ENCODE measurements around the gene F2.

Gene F2

DNA sequence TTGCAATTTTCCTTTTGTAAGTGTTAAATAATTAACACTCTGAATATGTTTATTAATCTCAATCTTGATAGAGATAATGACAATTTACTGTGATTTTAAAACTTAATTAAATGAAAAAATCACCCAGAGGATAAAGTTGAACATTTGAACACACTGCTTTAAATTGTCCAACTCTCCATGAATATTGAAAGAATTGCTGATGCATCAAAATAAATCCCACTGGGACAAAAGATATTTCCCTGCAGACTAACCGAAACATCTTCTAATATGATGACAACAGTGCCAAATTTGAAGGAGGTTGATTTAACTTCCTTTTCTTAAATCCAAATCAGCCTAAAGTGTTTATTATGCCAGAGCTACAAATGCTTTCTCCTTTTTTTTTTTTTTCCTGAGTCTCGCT is 47.6 kb downstream of the F2 start:
- Histone ChIP-seq H3K36me3 (ENCODE audit: control insufficient read depth, insufficient read depth, low read length) (no peaks in the 10 kb centered on the region), H3K9ac (no peak overlapping the region), H3K27me3 (ENCODE audit: control insufficient read depth, insufficient read depth, low read length) (no peaks in the 10 kb centered on the region), H3K4me2 (ENCODE audit: low read length) (no peak overlapping the region), H3K79me2 (no peaks in the 10 kb centered on the region), H3K4me3 (ENCODE audit: low read depth, low read length) (no peak overlapping the region), H3K4me1 (no peaks in the 10 kb centered on the region), H2AFZ (no peak overlapping the region), H3K27ac (no peak overlapping the region), H3K9me3 (ENCODE audit: control insufficient read depth, low read length) (no peaks in the 10 kb centered on the region)
- TF ChIP-seq, protein P1, sequence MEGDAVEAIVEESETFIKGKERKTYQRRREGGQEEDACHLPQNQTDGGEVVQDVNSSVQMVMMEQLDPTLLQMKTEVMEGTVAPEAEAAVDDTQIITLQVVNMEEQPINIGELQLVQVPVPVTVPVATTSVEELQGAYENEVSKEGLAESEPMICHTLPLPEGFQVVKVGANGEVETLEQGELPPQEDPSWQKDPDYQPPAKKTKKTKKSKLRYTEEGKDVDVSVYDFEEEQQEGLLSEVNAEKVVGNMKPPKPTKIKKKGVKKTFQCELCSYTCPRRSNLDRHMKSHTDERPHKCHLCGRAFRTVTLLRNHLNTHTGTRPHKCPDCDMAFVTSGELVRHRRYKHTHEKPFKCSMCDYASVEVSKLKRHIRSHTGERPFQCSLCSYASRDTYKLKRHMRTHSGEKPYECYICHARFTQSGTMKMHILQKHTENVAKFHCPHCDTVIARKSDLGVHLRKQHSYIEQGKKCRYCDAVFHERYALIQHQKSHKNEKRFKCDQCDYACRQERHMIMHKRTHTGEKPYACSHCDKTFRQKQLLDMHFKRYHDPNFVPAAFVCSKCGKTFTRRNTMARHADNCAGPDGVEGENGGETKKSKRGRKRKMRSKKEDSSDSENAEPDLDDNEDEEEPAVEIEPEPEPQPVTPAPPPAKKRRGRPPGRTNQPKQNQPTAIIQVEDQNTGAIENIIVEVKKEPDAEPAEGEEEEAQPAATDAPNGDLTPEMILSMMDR (IDR thresholded peaks at IDR 0.05): no peak

DNA sequence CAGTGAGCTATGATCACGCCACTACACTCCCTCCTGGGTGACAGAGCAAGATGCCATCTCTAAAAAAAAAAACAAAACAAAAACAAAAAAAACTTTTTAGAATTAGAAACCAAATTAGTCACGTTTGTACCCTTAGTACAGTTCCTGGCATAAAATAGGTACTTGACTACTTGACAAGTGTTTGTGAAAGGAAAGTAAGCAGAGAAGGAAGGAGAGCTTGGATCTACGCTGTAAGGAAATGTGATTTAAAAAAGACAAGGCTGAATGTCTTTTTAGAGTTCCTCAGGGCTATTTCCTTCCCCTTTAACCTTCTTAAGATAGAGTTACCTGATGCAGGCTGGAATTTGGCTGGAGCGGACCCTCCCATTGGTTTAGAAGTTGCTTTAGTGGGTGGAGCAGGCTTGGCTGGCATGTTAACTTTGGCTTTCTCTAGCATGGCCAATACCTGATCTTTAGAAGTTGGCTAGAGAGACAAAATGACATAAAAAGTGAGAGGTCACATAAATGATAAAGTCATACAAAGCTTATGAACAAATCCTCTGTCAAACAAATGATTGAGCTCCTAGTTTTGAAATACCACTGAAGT is 50.7 kb downstream of the F2 start:
- no peaks in the 10 kb centered on the region for H3K9me3 ChIP-seq (ENCODE audit: control insufficient read depth, low read length)
- no peak overlapping the region for H2AFZ ChIP-seq
- no peaks in the 10 kb centered on the region for H3K27me3 ChIP-seq (ENCODE audit: control insufficient read depth, insufficient read depth, low read length)
- H3K79me2 ChIP-seq: no peaks in the 10 kb centered on the region
- no peak overlapping the region for H3K4me3 ChIP-seq (ENCODE audit: low read depth, low read length)
- TF ChIP-seq, protein P1 (IDR thresholded peaks at IDR 0.05): no peak
- H3K36me3 ChIP-seq (ENCODE audit: control insufficient read depth, insufficient read depth, low read length): no peaks in the 10 kb centered on the region
- H3K27ac ChIP-seq: no peak overlapping the region
- H3K4me1 ChIP-seq: no peaks in the 10 kb centered on the region
- no peak overlapping the region for H3K4me2 ChIP-seq (ENCODE audit: low read length)
- H3K9ac ChIP-seq: no peak overlapping the region

DNA sequence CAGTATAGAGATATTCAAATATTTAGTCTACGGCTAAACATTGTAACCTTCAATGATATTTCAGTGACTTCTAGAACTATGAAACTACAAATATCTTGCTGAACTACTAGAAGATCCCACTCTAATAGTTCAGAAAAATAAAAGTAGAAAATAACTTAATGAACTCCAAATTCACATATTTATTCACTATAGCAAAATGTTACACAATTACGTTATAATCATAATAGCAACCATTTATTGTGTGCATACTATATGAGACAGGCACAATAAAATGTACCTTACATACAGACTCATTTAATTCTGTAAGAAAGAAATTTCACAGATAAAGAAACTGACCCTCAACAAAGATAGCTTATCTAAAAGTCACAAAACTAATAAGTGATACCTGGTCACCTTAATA is 57.9 kb downstream of the F2 start:
- no peaks in the 10 kb centered on the region for H3K79me2 ChIP-seq
- H3K27ac ChIP-seq: no peak overlapping the region
- TF ChIP-seq, protein P1 (IDR thresholded peaks at IDR 0.05): no peak
- H3K9me3 ChIP-seq (ENCODE audit: control insufficient read depth, low read length): no peaks in the 10 kb centered on the region
- H3K4me1 ChIP-seq: no peaks in the 10 kb centered on the region
- no peak overlapping the region for H3K4me2 ChIP-seq (ENCODE audit: low read length)
- no peak overlapping the region for H3K4me3 ChIP-seq (ENCODE audit: low read depth, low read length)
- H3K36me3 ChIP-seq (ENCODE audit: control insufficient read depth, insufficient read depth, low read length): no peaks in the 10 kb centered on the region
- no peak overlapping the region for H3K9ac ChIP-seq
- no peaks in the 10 kb centered on the region for H3K27me3 ChIP-seq (ENCODE audit: control insufficient read depth, insufficient read depth, low read length)
- no peak overlapping the region for H2AFZ ChIP-seq

DNA sequence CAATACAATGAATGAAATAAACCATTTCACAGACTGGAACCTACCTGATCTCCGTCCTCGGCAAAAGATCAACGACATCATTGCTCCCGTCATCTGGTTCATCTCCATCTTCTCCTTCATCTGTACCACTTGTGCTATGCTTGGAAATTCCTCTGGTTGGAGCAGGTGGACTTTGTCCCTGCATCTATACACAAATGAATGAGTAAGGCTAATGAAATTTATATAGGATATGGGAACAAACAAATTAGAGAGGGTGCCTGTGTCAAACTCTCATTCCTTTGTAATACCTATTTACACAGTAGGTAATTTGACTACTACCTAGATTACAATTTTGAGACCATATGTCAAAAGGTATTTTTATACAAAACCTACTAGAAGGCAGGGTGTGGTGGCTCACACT is 59.4 kb downstream of the F2 start:
- H2AFZ ChIP-seq: no peak overlapping the region
- H3K27me3 ChIP-seq (ENCODE audit: control insufficient read depth, insufficient read depth, low read length): no peaks in the 10 kb centered on the region
- no peak overlapping the region for H3K4me2 ChIP-seq (ENCODE audit: low read length)
- no peak overlapping the region for H3K9ac ChIP-seq
- H3K9me3 ChIP-seq (ENCODE audit: control insufficient read depth, low read length): no peaks in the 10 kb centered on the region
- H3K79me2 ChIP-seq: no peaks in the 10 kb centered on the region
- no peaks in the 10 kb centered on the region for H3K4me1 ChIP-seq
- TF ChIP-seq, protein P1 (IDR thresholded peaks at IDR 0.05): no peak
- H3K4me3 ChIP-seq (ENCODE audit: low read depth, low read length): no peak overlapping the region
- no peak overlapping the region for H3K27ac ChIP-seq
- no peaks in the 10 kb centered on the region for H3K36me3 ChIP-seq (ENCODE audit: control insufficient read depth, insufficient read depth, low read length)
